GM19043 (cell line): ENCODE results near the gene PPFIA2.
"Not testable (repeated sequence)": the region's sequence is repeated elsewhere in the genome, so short reads cannot be mapped to it uniquely, and the experiment has no call there.

ENCODE experiments used
- ATAC-seq: cut with Tn5 transposase; IDR thresholded peaks from one replicate; pipeline ENCODE4 v1.9.1; 2021; ENCODE audit warnings: low read depth; ENCODE audit not compliant: unreplicated experiment

The PPFIA2 gene

DNA sequence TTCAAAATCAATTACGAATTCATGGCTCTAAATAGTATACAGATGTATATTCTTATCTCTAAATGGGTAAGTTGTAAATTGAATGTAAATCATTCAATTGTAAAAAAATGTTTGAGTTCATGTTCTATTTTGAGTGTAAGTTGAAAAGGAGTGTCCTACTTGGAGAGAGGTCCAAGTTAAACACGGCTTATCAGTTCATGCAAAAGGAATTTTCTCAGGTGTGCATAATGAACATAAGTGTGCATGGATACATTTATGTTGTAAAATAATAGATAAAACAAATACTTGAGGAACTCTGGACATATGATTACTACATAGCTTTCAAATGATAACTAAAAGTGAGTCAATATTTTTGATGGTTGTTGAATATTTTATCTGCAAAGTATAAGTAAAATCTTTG lies 79.5 kb downstream of the PPFIA2 start:
- no peak for ATAC-seq

DNA sequence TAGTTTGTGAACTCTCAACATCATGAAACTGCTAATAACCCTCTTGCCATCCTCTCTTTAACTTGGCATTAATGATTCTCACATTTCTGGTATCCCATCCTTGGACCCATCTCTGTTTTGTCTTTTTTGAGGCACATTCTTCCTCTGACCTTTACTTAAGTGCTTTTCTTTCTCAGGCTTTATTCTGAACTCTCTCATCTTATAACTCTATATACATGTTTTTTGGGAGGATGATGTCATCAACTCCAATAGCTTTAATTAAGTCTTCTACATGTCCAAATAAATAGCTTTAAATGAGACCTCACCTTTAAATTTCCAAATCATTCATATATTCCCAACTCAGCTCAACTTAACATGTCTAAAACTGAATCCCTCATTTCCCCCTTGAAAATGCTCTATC lies 88.4 kb downstream of the PPFIA2 start:
- ATAC-seq: no peak

DNA sequence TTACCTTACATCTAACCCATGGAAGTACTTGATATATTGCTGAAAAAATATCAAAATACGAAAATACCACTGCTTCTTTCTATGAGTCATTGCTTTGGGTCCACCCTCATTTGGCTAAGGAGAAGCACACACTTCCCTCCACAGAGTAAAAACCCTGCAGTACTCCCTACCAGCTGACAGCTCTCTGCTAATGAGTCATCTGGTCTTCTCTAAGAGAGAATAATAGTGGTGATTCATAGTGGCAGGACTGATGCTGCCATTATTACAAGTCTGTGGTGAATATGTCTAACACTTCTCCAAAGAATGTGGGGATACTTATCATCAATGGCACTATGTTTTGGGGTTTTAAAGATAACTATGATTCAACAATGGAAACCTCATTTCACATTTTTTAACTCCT lies 90.7 kb downstream of the PPFIA2 start:
- peak; percentile 85 for ATAC-seq

DNA sequence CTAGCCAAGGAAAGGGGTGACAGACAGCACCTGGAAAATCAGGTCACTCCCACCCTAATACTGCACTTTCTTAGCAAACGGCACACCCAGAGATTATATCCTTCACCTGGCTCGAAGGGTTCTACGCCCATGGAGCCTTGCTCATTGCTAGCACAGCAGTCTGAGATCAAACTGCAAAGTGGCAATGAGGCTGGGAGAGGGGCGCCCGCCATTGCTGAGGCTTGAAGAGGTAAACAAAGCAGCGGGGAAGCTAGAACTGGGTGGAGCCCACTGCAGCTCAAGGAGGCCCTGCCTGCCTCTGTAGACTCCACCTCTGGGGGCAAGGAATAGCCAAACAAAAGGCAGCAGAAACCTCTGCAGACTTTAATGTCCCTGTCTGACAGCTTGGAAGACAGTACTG lies 99.8 kb downstream of the PPFIA2 start:
- not testable (repeated sequence) for ATAC-seq

DNA sequence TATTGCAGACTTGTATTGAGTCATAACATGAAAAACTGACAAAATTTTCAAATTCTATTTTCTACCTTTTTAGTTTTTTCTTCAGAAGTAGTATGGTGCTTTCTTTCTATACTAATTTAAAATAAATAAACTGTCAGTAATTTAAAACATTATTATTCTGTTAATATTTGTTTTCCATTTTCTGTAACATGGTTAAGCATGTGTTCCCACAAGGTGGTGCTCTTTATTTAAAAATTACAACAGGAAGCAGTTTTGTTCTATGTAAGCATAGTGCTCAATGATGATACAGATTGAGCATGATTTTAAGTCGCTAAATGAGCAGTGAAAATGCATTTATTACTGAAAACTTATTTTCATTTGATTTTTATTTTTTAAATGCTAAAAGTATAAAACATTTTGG lies 114.6 kb downstream of the PPFIA2 start:
- peak; percentile 77 for ATAC-seq

DNA sequence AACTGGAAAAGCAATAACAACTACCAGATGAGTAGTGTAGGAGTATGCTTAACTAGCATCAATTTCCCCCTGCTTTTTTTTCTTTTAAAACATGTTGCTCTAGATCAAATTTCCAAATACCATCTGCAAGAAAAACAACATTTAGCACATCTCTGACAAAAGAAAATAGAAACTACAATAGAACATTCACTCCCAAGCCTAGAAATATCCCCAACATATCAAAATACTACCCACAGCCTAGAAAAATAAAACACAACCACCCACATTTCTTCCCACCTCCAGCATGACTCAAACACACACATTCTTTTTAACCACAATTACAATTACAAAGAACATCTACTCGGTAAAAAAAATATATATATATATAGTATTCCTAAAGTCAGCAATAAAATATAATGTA lies 120.0 kb downstream of the PPFIA2 start:
- ATAC-seq: no peak

DNA sequence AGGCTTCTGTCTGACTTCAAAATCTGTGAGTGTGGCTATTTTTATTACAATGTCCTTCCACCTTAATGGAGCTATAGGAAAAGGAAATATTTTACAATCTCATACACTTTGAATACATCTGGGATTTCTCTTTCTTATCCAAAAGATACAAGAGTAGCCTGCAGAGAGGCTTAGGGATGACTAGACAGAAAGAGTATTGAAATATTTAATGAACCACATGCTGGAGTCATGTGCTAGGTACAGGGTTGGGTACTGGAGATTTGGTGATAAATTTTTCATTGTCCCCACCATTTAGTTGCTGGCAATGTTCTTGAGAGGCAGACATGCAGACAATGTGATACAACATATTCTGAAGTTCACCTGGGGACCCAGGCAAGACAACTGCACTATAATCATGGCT lies 126.0 kb downstream of the PPFIA2 start:
- ATAC-seq: no peak

DNA sequence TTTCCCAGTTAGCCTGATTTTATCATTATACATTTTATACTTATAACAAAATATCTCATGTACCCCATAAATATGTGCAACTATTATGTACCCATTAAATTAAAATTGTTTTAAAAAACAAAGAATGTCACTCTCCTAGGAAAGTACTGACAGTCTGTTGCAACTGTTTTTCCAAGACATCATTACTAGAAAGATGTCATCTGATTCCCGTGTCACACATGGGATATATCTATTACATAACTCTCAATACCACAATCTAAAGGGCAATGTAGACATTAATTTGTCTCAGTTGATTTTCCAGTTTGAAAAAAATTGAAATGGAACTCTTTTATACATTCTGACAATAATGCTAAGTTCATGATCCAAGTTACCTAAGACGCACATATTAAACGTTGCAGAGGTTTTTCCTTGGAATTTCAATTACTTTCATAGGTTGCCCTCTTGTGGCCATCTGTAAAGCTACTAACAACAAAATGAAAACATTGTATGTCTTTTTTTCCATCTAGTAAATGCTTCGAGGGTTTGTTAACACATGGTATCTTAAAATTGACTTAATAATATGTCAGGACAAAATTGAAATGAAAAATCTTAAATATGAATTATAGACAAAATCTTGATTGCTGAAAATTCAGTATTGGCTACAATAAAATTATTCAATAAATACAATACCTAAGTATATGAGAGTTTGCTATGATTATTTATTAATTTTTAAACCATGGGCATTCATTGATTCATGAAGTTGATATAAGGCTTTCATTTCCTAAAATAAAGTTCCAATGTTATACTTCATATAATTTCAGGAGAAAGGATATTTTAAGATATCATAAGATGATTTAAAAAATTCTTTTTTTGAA lies 131.6 kb downstream of the PPFIA2 start:
- ATAC-seq: no peak

DNA sequence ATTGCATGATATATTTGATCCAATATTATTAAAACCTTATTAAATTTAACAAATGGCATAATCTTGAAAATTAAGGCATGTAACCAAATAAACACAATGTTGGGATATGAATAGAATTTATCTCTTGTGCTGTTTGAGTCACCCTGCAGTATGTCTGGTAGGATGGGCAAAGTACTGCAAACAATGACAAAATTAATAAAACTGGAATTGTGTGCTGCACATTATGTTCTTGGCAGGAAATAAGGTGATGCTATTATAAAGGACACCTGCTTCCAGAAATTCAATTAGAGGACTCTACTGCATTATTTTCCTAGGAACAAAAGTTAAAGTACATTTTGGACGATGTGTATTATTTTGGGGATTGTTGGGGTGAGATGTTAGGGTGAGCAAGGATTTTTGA lies 132.7 kb downstream of the PPFIA2 start:
- no peak for ATAC-seq

DNA sequence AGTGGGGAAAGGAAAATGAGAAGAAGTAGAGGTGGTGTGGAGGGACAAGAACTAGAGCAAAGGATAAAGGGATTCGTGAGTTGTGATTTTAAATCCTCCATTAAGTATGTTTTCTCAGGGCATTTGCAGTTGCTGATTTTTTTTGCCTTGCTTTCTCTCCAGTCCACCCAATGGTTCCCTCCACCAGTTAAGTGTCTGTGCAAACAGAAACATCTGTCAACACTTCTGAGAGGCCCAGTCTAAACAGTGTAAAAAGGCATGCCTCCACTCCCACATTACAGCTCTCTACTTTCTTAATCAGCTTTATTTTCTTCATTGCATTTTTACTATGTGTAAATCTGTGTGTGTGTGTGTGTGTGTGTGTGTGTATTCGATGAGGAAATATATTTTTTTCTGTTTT lies 141.2 kb downstream of the PPFIA2 start:
- ATAC-seq: no peak

DNA sequence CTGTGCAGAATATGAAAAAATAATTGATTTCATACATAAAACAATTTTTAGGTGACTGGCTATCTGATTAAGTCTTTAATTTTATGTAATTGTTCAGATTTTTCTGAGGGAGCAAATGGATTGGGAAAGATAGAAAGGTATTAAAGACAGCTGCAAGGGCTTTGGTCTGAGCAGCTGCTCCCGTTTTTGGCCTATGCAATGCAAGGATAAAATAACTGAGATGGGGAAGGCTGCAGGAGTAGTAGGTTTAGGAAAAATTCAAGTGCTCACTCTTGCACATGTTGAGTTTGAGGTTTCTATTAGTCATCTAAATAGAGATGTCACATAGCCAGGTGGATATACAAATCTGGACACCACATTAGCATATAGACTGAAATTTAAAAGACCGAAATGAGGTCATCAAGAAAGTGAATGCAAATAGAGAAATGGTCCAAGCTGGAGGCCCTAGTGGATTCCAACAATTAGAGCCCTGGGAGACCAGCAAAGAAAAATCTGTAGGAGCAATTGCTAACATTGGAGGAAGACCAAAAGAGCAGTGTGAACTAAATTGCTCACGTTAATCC lies 144.0 kb downstream of the PPFIA2 start:
- no peak for ATAC-seq

DNA sequence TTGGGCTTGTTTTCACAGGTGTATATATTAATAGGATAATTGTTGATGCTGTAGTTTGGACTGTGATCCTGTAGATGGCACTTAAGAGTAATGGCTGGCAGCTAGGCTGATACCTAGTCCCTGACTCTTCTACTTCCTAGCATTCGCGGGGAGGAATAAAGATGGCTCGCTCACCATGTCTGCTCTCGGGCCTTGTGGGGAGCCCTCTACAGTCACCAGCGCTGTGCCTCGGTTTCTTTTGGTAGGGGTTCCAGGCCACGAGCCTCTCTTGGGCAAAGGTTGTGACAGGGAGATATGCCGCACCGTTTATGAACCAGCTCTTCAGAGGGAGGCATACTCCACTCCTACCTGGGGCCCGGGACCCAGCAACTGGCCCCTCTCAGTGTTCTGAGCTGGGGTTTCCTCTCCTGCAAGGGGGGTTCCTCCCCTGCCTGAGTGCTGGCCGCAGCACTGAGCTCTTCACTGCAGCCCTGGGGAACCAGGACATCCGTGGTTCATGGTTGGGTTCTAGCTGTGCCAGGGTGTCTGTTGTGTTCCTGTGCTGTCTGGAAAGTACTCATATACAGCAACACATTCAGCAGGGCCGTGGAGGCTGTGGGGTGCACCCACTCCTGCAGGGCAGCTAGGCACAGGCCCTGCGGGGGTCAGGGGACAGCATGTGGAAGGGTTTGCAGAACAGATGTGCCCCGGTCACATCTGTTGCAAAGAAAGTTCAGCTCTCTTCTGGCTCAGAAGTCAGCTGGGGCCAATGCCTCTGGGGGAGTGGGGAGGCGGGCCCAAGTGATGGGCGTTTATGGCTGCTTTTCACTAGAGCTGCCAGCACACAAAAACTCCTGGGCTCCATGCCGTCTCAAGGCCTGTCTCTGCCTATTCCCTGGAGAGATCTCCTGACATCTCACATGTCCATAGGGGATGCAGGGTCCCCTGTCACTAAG lies 147.9 kb downstream of the PPFIA2 start:
- ATAC-seq: peak; percentile 65

DNA sequence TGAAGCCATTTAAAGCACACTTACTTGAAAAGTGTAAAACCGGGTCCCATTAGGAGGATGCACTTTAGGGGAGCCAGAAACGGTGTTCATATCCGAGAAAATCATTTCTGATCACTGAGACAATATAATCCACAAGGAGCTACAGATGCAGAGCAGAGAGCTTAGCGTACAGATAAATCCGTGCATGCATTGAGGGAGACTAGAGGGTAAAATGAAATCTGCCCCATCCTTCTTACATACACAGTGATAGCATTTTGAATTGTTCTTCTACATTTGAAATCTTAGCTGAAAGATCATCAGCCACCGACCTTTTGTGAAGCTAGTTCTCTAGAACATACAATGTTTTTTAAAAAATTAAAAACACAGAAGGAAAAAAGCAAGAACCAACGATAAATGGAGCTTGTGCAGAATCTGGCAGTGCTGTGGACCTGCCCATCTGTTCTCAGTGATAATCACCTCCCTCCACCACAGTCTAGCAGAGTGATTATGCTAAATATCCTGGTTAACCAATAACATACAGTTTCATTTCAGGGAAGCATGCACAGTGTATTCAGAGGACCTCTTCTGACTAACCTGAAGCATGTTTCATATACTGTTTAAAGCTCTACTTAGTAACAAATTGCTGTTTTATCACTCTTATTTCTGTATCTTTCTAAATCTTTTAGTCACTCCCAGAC lies 161.1 kb downstream of the PPFIA2 start:
- ATAC-seq: peak; percentile 77

DNA sequence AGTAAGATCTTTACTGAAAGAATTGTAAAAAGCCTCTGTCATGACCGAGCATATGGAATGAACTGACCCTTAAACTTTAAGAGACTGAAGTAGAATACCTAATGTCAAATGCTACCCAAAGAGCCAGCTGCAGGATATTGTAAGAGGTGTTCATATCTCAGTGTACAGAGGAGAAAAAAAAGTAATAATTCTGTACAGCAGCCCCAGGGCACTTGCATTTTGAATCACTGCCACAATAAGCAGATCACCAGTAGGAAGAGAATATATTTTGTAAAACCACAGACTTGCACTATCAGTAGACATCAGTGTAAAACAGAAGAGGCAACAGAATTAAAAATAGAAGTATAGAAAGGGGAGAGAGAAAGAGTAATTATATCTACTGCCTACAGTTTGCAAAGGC lies 162.6 kb downstream of the PPFIA2 start:
- ATAC-seq: no peak

DNA sequence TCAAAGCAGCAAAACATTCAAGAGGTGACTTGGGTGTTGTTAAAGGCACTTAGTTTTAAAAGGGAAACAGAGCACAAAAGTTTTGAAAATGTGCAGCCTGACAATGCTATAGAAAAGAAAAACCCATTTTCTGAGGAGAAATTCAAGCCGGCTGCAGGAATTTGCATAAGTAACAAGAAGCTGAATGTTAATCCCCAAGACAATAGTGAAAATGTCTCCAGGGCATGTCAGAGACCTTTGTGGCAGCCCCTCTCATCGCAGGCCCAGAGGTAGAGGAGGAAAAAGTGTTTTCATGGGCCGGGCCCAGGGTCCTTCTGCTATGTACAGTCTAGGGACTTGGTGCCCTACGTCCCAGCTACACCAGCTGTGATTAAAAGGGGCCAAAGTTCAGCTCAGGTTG lies 167.9 kb downstream of the PPFIA2 start:
- no peak for ATAC-seq

DNA sequence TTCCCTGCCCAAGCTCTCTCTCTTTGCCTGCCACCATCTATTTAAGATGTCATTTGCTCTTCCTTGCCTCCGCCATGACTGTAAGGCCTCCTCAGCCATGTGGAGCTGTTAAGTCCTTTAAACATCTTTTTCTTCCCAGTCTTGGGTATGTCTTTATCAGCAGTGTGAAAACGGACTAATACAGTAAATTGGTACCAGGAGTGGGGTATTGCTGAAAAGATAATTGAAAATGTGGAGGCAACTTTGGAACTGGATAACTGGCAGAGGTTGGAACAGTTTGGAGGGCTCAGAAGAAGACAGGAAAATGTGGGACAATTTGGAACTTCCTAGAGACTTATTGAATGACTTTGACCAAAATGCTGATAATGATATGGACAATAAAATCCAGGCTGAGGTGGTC lies 168.4 kb downstream of the PPFIA2 start:
- not testable (repeated sequence) for ATAC-seq

DNA sequence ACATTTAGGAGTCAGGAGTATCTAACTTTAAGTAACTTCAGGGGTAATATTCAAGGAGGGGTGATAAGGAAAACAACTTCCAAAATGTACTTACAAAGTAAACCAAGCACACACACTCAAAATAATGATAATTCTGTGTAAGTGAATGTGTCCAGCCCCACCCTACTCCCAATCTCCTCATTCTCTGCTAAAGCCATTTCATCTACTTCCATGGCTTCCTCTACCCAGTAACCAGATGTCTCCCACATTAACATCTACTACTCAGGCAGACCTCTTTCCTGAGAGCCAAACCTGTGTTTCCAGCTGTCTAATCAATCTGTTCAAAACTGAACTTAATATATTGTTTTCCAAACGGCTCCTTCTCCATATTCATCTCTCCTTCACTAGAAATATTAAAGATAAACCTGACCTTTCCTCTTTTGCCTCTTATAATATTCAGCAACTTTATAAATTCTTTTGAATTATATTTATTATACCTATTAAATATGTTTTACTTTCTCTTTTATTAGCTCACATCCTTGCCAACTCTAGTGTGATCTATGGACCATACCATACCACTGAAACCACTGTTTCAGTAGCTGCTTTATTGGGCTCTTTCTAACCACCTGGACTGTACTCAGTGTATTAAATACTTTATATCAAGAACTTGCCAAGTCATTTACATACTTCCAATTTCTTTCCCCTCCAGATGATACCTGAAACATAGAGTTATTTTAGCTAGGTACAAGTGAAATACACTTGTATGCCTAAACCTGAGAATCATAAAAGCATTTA lies 170.7 kb downstream of the PPFIA2 start:
- ATAC-seq: no peak

DNA sequence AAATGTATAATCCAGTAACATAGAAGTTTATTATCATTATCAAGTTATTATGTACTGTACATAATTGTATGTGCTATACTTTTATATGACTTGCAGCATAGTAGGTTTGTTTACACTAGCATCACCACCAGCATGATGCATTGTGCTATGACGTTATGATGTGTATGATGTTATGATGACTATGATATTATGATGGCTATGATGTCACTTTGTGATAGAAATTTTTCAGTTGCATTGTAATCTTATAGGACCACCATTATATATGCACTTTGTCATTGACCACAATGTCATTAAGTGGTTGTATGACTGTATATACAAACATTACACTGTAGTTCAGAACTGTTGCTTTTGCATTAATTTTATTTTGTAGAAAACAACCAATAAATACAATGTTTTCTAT lies 173.4 kb downstream of the PPFIA2 start:
- no peak for ATAC-seq

DNA sequence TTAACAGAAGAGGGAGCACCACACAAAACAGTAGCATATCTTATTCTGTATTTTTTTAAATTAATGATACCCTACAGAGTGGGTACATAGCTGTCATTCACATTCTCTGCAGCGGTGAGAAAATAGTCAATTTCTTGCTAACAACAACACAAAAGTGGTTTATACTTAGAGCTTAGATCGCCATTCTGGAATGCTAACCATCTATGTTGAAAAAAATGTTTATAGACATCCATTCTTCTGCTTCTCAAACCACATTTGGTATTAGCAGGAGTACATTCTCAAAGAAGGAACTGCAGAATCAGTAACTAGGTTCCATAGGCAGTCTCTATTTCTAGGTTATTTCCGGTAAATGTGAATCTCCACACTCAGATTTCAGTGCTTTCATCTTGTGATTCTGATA lies 185.9 kb downstream of the PPFIA2 start:
- no peak for ATAC-seq

DNA sequence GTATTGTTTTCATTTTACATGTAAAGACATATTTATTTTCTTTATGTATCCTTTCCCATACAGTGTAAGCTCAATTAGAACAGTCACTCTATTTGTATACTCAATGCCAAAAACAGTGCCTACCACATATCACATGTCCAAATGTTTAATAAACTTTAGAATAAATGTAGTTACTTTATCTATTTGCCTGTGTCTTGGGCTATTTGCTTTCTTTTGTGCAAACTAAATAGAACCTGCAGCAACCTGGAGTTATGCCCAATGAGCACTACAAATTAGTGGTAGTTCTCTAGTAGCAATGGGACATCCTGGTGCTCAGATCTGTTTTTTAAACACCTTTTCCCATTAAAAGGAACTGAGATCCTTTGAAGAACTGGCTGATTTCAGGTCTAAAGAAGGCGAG lies 186.7 kb downstream of the PPFIA2 start:
- ATAC-seq: no peak
